Ramos (cell line): ENCODE data around the gene SMIM5.
"Not testable (repeated sequence)": the region's sequence is repeated elsewhere in the genome, so short reads cannot be mapped to it uniquely, and the experiment has no call there.

Source experiments
- in situ Hi-C: fragments of 300-500 bp; cut with MboI; formaldehyde crosslinking; loops from one replicate; pipeline ENCODE4 v1.14.3; 2022; ENCODE audit warnings: low sequenced_read_pairs; ENCODE audit not compliant: unreplicated experiment

Gene SMIM5

GRCh38 chr17:75637143-75637538, 3.9 kb downstream of the SMIM5 start:
- in situ Hi-C loops = no loop called here

GRCh38 chr17:75637551-75637950, 4.3 kb downstream of the SMIM5 start:
- in situ Hi-C loops = no loop called here

DNA sequence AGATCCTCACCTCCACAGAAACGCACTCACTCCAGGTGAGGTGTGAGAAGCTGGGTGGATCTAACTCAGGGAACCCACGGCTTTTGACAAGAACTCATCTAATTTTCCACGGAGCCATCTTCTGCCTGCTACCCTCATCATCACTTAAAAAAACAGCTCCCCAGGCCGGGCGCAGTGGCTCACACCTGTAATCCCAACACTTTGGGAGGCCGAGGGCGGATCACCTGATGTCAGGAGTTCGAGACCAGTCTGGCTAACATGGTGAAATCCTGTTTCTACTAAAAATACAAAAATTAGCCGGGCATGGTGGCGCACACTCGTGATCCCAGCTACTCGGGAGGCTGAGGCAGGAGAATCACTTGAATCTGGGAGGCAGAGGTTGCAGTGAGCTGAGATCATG, 4.8 kb downstream of the SMIM5 start:
- in situ Hi-C loops = not testable (repeated sequence)

DNA sequence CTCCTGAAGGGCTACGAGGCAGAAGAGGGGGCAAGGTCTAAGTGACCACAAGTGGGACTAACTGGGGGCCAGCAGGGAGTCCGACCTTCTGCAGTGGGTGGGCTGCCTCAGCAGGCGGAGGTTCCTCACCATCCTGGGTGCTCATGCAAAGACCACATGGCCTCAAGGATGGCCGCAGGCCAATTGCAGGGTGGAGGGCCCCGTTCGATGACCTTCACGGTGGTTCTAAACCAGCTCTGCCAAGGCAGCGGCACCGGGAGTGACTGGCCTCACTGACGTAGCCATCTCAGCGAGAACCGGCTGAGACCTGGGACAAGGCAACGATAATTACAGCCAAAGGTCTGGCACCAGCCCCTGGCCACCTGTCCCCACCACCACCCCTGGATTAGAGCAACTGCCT, 5.7 kb downstream of the SMIM5 start:
- in situ Hi-C loops = no loop called here

DNA sequence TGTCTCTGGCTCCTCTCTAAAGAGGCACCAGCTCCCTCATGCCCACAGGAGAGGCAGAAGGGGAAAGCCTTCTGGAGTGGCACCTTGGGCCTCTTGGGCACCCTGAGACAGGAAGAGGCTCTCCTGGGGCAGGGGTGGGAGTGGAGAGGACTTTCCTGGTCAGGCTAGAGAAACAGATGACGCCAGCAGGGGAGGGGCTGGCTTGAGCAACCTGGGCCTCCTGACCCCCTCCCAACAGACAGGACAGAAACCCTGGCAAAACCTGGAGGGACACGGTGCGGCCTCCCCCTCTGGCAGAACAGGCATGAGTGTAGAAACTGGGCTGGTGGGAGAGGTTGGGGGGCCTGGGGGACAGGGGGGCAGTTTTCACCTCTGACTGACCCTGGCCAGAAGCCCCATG, 6.1 kb downstream of the SMIM5 start:
- in situ Hi-C loops = no loop called here

GRCh38 chr17:75639771-75640555, 6.7 kb downstream of the SMIM5 start:
- in situ Hi-C loops = no loop called here

DNA sequence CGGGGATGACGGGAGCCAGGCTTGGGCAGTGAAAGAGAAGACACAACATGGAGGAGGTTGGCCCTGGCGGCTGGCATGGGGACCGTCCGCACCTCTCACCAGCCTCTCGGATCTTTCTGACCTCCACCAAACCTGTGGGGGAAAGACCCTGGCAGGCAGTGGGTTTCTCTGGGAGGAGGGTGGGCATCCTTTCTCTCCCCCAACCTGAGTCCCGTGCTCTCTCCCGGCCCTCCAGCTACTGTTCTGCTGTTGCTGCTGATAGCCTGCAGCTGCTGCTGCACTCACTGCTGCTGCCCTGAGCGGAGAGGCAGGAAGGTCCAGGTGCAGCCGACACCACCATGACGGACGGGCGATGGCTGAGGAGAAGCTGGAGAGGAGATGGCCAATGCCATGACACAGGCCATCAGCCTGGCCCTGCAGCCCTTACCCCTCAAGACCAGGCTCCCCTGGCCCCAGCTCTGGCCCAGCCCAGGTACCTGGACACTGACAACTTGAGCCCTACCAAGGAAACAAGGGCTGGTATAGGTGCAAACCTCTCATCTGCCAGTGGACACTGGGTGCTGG, 7.4 kb downstream of the SMIM5 start:
- in situ Hi-C loops = no loop called here

GRCh38 chr17:75641343-75641742, 8.1 kb downstream of the SMIM5 start:
- in situ Hi-C loops = no loop called here

DNA sequence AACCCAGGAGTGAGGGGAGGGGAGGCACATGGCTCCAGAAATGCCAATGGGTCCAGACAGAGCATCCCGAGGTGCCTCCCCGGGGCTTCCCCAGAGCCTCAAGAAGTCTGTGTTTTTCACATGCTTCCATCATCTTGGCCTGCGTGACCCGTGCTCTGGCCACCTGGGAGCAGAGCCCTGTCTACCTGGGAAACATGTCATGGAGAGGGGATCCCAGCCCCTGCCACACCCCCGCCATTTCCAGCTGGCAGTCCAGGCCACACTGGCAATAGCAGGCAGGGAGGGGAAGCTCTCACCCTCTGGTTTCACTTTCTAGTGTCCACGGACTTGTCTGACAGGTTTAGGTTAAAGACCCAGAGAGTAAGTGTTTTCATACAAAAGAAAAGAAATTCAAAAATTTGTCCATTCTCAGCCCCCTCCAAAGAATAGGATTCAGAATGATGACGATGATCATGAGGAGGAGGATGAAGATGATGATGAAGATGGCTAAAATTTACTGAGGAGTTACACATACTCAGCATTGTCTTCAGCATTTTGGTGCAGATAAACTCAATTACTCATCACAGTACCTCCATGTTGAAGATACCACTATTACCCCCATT, 9.0 kb downstream of the SMIM5 start:
- in situ Hi-C loops = no loop called here

DNA sequence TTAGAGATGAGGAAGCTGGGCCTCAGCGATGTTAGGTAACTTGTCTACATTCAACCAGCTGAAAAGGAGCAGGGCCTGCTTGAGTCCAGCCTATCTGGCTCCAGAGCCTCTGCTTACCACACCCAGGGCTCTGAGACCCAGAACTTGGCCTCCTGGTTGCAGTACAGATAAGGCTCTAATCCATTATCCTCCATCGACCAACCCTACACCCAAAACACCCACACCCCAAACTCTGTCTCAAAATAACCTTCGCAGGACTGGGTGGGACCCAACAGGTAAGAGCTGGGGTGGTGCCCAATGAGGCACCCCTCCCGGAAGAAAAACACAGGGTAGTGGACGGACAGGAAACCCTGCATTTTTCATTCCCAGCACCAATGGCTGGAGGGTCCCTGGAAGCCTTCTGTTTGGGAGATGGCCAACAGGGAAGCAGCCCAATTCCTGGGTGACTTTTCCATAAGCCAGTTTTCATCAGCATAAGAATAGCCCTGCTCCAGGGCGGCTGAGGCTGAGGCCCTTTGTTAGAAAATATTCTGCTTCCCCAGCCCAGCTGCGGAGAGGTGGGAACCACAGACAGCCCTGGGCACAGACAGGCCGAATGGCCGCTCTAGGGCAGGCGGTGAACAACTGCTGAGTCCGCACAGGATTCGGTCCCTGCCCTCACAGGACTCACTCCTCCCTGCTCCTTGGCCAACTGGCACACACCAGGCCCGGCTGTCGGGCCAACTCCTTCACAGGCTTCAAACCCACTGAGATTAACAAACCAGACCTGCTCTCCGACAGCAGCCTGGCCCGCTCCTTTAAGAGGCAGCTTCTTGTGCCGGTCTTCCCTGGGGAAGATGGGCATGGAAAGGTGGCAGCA, 9.8 kb downstream of the SMIM5 start:
- in situ Hi-C loops = no loop called here

- in situ Hi-C loops = no loop called here
Observed at GRCh38 chr17:75643643-75644017, 10.4 kb downstream of the SMIM5 start.

DNA sequence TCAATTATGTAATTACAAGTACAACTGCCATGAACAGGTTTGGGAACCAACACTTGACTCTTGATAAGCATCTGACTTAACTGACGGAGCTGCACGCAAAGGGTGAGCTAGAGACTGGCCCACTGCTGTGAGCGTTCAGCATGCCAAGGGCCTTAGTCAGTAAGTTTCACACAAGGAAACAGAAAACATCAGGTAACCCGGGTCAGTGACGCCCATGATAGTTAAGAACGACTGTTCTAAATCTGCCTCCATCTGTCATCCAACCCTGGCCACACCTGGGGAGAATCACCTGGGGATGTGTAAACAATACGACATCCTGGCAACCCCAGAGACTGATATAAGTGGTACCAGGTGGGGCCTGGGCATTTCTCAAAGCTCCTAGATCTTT, 12.3 kb downstream of the SMIM5 start:
- in situ Hi-C loops = no loop called here

DNA sequence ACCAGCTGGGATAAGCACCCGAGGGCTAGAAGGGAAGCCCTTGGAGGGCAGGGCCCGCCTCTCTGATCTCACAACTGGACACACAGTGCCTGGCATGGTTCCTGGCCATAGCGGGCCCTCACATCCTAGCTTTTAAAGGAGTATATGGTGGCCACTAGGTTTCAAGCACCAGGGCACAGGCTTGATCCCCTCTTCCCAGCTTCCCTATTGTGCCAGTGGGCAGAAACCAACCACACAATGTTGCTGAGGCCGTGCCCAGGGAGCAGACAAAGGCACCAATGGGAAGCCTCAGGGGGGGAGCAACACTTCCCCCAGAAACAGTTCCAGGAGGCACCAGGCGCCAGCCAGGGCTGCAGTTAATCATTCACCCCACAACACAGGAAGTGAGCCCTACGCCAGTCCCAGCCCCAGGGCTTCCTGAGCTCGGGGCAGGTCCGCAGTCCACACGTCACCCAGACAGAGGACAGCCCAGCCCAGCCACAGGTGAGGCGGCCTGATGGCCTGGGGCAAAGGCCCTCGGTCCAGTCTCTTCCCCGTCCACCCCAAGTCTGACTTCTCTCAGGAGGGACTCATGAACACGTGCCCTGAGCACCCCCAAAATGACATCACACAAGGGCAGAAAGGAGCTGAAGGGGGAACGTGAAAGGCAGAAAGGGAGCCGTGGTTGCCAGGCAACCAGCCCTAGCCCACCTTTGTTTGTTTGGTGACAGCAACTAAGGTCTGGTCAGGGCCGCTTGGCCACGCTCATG, 12.8 kb downstream of the SMIM5 start:
- in situ Hi-C loops = no loop called here

DNA sequence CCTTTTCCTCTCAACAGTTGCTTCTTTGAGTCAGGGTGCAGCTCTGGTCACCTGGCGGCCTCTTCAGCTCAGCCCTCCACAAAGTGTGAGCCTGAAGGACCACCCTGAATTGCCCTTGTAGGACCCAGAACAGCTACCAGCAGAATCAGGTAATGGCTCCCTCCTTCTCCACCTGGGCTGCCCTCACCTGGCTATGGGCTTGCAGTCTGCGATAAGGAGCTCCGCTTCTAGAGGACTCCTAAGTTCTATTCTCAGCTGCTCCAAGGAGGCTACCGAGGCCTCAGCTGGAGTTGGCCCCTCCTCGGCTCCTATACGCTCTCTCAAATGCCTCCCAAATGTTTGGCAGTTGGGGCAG, 13.4 kb downstream of the SMIM5 start:
- in situ Hi-C loops = no loop called here

DNA sequence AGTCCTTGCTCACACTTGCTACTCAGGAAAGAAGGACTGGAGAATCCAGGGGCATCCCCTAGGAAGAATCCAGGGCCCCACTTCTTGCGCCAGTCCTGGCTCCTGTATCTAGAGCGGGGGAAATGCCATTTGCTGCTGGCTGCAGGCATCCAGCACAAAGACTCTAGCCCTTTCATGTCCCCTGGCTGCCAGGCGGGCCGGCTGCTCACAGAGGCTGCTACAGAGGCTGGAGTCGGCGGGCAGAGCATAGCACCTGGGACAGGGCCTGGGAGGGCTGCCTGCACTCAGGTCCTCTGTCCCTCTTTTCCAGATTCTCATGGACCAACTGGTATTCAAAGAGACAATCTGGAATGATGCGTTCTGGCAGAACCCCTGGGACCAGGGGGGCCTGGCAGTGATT, 13.8 kb downstream of the SMIM5 start:
- in situ Hi-C loops = no loop called here

DNA sequence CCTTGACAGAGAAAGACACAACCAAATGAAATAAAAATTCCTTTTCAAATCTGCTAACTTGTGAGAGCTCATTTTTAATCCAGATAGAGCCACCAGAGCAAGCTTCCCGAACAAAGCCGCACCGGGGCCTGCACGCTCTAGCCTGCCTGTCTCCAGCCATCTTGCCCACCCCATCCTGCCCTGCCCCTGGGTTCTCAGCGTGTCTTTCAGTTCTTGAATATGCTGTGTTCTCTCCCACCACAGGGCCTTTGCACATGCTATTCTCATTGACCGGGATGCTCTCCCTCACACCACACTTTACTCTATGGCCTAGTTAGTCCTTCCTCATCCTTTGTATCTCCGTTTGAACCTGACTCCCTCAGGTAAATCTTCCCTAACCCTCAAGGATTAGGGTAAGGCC, 14.7 kb downstream of the SMIM5 start:
- in situ Hi-C loops = no loop called here

- in situ Hi-C loops = no loop called here
Observed at GRCh38 chr17:75649687-75650086, 16.5 kb downstream of the SMIM5 start.

DNA sequence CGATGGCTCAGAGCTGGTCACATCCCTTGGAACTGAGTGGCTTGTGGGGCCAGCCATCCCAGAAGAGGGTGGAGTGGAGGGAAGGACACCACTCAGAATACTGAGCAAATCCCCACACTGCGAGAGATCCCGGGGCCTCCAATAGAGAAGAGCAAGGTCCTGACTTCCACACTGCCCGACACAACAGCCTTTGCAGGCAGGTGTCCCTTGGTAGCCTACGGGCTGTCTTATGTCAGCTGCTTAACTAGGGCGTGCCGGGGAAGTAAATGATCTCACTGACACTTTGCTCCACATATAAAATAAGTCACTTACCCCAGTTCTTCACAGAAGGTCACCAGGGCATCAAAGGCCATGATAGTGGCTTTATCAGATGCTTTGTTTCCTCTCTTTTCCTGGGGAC, 17.6 kb downstream of the SMIM5 start:
- in situ Hi-C loops = no loop called here

DNA sequence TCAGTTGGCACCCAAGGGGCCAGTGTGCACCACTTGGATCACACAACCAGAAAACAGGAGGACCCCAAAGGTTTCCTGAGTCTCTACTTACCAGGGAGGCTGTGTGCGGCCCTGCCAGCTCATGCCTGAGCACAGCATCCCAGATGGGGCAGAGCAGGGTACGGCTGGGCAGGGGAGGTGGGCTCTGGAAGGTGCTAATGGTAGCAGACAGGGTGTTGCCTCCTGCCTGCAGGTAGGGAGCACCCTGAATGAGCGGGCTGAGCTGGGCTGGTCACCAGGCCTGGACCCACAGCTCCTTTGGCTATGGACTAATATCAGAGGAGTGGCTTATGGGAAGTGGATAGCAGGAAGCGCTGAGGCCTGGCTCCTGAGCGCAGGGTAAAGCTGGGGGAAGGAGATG, 19.1 kb downstream of the SMIM5 start:
- in situ Hi-C loops = no loop called here

- in situ Hi-C loops = no loop called here
Observed at GRCh38 chr17:75652934-75653549, 19.8 kb downstream of the SMIM5 start.
